GM21619 (cell line): Measurements from ENCODE around the gene ITM2C.

ENCODE experiments used
- ATAC-seq: cut with Tn5 transposase; IDR thresholded peaks from one replicate; pipeline ENCODE4 v1.9.1; 2021; ENCODE audit not compliant: unreplicated experiment

ITM2C gene

DNA sequence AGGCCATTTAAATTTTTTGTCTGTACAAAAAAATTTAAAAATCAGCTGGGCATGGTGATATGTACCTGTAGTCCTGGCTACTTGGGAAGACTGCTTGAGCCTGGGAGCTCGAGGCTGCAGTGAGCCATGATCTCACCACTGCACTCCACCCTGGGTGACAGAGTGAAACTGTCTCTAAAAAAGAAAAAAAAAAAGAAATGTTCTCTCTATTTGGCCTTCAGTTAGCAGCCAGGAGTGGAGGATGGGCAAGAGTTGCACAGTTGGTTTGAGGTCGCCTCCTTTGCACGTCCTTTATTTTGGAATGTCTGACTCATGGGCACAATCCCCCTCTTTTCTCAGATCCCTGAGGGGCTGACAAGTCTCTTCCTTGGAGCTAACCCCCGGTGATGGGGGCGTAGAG lies 26.3 kb downstream of the ITM2C start:
- ATAC-seq, result no peak

DNA sequence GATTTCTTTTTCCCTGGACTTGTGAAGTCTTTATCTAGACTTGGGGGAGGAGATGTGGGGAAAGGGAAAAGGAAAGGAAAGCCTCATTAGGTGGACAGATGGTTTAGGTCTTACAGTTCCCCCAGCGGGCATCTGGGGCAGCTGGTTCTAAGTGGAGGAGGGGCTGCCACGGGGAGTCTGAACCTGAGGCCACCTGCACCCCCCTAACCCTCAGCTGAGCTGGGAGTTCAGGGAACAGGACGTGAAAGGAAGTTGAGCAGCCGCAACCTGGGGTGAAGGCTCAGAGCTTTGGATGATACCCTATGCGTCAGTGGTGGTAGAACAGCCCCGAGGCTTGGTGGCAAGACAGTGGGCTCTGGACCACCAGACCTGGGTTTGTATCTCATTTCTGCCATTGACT lies 26.8 kb downstream of the ITM2C start:
- ATAC-seq, result no peak

DNA sequence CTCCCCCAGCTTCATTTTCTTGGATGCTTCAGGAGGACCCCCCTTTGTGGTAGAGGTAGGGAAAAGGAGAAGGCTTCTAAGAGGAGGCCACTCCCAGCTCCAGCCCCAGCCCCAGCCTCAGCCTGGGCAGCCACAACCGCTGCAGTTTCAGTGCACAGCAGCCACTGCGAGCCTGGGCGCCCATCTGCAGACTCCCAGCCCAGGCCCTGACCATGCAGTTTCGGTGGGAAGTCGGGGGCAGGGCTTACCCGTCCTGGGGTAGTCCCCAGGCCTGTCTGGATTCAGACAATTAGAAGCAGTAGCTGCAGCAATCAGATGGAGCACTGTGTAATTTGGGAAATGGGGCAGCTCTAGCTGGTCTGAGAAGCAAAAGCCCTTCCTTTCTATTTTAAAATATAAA lies 28.6 kb downstream of the ITM2C start:
- ATAC-seq, result peak; percentile 67

DNA sequence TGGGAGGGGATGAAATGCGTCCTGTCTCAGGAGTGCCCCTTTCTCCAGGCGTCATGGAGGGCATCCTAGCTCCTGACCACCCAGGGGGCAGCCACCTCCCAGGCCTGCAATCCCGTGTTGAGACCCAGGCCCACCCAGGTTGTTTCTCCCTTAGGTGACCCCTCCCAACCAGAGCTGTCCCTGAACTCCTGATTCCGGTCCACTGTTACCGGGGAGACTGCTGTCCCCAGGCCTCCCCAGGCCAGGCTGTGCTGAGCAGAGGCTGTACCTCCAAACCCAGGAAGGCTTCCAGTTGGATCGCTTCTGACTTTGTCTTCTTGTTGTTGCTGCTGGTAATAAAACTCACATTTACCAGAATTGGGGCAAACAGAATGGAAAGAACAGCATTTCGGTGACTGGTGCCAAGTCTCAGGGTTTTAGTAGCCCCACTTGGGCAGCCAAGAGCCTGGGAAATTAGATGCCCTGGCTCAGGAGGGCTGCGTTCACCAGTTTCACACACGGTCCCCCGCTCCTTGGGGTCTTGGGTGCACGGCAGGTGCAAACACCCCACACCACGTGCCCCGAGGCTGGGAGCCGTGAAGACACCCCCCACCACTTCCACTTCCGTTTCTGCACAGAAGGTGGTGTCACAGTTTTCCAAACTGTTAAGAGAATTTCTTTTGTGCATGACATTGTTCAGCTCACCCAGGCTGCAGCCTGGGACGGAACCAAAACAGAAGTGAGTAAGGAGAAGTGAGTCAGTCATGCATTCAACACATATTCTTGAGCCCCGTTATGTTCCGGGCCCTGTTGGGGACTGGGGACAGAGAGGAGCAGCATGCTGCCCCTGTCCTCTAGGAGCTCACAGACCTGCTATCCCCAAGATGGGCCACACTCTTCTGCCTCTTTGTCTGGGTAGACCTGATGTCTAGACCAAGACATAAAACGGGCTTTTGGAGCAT lies 29.4 kb downstream of the ITM2C start:
- peak; percentile 47 for ATAC-seq

DNA sequence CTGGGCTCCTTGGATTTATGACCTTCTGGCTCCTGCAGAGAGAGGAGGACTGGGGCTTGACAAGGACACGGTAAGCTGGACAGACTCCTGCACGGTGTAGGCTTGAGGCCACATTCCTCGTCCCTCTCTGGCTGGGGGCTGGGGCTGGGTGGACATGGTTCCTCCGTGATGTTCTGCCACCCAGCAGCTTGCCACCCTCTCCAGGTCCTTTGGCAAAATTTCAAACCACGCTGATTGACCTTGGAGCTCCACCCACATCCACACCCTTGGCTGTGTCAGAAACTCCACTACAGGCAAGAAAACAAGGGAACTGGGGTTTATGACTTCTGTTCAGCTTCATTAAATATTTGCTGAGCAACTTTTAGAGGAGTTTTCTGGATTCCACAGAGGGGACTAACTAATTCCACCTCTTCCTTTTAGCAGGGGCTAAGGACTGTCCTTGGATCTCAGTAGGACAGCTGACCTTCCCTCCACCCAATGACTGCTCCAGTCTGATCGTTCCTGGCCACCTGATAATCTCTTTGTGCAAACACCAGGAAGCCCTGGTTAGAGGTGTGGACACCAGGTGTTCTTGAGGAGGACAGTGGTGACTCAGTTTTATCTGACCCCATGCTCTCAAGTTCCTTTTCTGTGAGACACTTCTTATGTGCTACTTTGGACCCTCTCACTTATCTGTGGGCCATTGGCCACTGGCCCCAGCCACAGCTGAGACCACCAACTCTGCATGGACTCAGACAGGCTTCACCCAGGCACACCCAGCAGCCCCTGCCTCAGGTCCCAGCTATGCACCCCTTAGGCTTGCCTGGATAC lies 31.0 kb downstream of the ITM2C start:
- no peak for ATAC-seq

DNA sequence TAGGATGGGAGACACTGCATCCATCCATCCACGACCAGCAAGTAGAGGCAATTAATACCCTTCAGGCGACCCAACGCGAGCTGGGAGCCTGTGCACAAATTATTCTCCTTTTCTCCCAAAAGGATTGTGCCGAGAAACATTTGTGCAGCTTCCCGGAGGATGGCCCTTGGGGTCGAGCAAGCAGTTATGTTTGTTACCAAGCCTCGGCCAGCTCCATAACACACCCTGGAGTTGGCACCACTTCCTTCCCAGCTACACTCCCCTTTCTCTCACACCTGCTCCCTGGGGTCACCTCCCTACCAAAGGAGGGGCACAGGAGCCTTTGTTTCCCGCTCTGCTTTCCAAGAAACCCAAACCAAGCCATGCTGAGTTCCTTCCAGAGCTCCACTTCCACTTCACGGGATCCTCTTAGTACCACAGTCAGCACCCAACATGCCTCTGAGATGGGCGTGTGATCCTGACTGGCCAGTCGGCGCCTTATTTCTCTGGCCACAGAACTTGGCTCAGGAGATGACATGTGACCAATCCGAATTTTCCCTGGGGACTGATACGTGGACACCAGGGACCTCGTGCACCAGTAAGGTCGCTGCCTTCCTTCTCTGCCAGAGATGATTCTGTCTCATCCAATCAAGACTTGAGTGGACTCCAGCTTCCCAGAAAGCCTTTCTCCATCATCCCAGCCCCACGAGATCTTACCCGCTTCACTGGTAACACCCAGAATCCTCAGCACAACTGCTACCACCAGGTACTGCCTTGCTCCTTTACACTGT lies 31.8 kb downstream of the ITM2C start:
- no peak for ATAC-seq

DNA sequence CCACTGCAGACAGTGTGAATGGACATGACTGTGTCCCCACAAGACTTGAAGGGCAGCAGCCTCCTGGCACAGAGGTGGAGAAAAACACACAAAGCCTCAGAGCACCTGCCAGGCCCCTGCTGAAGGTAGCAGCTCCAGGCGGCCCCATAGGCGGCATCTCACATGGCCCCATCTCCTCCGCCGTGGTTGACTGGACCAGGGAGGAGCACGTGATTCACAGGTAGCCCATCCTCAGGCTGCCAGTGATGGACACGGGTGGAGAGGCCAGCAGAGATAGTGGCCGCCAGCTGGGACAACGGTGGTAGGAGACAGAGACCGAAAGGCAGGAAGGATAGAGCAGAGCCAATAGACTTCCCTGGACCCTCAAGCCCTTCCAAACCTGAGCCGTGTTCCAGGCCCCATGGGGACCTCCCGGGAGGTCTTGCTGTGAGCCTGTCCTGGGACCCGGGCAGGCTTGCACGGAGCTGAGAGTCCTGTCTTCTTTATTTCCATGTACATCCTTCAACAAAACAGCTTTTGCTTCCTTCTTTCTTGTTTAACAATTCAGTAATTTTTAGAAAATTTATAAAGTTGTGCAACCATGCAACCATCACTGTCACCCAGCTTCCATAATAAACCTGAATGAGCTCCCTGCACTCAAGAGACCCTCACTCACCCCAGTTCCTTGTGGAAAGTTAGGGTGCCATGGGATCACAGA lies 33.4 kb downstream of the ITM2C start:
- ATAC-seq, result no peak

DNA sequence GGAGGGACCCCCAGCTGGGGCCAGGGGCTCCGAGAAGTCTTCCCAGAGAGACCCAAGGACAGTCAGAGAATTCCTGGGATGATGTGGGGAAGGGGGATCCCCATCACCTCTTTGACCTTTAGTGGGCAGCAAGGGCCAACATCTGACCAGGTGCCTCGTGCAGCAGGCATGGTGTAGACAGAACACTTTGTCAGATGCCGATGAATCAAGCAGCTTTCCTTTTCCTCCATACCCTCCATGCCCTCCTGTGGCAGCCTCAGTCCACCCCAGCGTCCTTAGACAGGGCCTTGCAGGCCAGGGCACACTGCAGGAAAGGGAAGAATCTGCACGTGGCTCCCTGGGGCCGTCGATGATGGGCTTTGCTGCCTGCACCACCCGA lies 34.0 kb downstream of the ITM2C start:
- no peak for ATAC-seq

DNA sequence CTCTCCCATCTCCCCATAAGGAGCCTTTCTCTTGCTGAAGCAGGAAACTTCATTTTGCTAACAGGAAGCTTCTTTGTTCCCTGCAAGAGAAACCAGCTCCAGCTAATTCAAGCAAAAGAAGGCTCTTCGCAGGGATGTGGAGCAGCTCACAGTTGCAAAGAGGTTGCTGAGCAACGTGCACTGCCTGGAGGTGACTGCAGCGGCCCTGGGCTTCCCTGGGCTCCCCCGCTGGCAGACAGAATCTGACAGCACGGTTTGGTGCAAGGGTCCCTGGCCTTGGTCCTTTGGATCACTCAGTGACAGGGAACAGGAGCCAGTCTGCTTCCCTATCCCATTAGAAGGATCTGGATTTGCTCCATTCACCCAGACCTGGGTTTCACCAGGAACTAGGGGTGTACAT lies 34.5 kb downstream of the ITM2C start:
- ATAC-seq, result no peak

DNA sequence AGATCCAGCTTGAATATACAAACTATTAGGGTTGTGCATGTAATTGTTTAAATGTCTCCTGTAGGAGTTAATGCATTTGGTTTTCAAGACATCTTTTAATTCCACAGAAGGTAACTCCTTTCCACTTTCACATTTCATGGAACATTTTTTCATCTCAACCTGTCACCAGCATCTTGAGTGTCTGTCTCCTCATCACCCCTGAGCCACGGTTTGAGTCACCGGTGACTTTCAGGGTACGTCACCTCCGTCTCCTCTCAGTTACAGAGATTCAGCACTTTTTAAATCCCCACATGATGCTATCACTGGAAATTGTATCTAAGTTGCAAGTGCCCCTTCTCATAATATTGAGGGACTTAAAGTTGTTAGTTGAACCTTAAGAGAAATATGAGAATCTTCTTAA lies 35.0 kb downstream of the ITM2C start:
- no peak for ATAC-seq

DNA sequence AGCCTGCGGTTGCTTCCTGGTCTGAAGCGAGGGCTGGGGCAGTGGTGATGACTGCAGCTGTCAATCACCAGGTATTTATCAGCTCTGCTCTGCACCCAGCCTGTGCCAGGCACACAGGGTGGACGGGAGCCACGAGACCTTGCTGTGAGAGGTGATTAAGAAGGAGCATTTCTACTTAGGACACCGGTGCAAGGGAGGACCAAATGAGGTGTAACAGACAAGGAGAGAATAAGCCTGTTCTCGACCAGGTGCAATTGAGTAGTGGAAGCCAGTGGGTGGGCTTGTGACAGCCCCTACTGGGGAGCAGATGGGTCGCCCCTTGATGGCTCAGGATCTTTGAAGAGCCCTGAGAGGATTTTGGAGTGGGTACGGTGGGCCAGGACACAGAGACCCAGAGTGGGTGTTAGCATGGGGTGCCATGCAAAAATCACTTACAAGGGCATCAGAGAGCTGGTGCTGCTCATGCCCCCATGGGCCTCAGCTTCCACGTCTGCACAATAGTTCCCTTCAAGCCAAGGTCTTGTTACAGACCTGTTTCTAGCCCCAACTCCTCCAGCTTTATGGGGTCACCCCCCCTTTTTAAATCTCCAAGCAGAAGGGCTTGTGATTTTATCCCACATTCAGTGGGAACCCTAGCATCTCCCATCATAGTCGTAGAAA lies 35.7 kb downstream of the ITM2C start:
- ATAC-seq, result no peak

DNA sequence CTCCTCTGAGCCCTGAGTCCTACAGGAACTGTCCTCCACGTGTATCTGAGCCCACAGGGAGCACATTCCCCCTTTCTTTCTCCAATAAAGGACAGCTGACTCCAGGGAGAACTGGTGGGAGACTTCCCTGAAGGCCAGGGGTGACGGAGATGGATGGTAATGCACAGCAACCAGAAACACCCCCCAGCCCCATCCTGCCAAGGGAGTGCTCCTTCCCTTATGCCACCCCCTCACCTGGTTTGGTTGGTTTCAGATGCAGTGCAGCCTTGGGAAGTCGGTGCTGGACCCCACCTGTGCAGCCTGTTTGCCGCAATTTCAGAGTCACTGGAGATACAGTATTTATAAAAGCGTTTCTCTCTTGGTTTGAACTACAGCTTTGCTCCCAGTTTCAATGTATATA lies 36.3 kb downstream of the ITM2C start:
- no peak for ATAC-seq

DNA sequence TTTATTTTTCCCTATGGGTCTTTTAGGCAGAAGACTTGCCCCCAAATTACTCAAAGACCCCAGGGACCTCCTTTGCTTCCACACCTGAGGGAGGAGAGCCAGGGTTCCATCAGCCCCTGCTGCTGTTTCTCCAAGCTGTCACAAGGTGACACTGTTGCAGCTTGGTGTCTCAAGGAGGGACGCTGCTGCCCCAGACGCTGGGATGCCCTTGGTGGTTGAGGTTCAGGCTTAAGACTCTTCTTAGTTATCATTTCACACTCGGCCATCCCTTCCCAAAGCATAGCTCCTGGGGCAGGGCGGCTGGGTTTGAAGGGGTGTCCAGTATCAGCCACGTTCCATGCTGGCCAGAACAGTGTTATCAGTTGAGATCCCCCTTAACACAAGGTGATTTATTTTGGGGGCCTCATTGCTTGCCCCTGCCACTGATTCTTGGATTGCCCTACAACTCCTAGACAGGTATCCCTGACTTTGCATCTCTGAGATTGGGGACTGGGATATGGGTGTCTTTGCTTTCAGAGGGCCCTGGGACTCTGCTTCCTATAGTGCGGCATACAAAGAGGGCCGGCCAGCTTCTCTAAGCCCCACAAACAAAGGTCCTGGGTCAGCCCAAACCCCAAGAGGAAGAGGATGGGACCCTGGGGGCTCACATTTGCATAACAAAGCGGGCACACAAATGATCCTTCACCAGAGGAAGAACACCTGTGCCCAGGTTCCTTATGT lies 37.6 kb downstream of the ITM2C start:
- peak; percentile 68 for ATAC-seq

DNA sequence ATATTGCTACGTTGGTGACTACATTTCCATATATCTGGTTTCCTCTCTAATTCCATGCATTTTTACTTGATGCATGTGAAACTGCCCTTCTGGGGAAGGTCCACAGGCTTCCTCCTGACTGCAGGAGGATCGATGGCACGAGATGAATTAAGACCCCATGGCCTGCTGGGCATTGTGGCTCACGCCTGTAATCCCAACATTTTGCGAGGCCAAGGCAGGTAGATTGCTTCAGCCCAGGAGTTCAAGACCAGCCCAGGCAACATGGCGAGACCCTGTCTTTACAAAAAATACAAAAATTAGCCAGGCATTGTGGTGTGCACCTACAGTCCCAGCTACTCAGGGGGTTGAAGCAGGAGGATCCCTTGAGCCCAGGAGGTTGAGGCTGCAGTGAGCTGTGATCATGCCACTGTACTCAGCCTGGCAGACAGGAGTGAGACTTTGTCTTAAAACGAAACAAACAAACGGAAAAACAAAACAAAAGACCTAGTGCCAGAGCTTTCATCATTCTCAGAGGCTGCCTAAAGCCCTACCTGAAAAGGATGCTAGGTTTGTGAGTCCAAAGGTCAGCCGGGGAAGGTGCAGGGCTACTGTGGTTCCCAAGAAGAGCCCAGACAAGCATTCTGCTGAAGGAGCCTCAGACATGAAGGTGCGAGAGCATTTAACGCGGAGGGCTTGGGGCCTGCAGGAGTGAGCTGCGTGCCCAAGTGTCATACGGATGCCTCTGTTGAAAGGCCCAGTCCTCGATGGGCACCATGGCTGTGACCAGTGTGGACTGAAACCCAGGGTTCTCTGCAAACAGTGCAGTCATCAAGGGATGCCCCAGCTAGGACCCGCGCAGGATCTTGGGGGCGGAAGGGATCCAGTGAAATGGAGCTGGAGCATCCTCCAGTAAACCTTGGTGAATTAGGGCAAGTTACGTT lies 38.7 kb downstream of the ITM2C start:
- ATAC-seq, result no peak

DNA sequence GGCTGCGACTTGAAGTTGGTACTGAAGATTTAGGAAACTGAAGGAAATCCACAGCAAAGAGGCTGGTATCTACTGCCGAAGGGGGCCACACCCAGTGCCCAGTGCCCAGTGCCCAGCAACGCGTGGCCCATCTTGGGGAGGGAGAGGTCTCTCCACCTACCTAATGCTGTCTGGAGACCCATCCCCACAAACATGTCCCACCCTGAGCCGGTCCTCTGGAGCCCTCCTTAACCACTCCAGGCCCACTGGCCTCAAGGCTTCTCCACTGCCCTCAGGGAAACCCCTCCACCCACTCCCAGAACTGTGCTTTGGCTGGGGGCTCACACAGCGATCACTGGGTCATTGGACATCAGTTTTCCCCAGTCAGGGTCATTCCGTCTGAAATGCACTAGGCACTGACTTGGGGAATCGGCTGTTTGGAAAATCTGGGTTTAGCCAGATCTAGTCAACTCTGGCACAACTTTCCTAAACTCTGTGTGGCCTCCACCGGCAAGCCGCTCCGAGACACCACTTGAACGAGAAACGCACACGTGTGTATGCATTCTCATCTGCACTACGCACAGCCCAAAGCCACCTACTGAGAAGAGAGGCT lies 40.2 kb downstream of the ITM2C start:
- no peak for ATAC-seq

DNA sequence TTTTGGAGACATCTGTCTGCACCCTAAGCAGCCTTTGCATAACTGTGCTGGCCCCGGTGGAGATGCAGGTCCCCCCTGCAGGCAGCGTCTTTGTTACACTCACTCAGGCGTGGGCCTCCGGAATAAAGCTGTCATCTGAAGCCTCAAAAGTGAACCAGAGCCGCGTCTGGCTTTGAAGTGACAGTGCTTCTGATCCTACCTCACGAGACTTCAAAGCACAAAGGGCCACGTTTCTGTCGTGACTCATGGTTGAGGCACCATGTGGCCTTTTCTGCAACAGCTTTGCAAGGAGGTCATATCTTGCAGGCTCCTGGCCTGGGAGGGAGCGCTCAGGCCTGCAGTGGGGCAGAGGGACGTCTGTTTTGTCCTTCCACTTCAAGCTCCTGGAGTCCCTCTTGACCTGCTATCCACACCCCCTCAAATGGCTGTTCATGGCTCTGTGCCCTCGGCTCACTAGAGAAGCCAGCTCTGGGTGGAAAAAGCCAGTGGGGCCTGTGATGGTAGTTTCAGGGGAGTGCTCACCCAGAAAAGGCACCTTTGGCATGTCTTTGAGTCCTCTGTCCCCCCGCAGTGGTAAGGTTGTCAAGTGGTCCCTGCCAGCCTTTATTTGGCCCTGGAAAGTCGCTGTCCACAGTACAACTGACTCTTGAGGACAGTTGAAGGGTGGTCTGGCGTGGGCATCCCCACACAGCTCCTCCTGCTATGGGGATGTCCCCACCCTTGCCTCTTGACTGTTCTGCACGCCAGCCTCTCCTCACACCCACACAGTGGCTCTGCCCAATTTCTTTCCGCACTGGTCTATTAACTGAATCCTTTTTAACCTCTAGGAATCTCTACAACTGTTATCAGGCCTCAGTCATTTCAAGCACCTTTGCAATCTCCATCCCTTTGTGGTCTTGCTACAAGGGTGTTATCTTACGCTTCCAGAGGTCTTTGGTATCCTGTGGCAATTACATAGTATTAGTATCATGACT lies 41.0 kb downstream of the ITM2C start:
- no peak for ATAC-seq
